Measurements from ENCODE around the gene SPATA31D3. TPM values are rescaled to one million over a fixed set of nuclear protein-coding genes. Genes with fewer than 3 reads are reported as not detected.
"Not testable (repeated sequence)": the region's sequence is repeated elsewhere in the genome, so short reads cannot be mapped to it uniquely, and the experiment has no call there.

Gene SPATA31D3
- total and polyA plus RNA-seq, 5 experiments from 2014 or later: not detected

GRCh38 chr9:81984928-81985327 is 41.6 kb downstream of the SPATA31D3 start:
- no peak for DNase-seq
- Mint-ChIP-seq H3K27ac (no peak overlapping the region), H3K9me3 (peaks cover 0 to 4% (median 0%) of the 10 kb centered on the region in 9 donors), H3K36me3 (no peaks in the 10 kb centered on the region), H3K4me3 (no peak overlapping the region), H3K4me1 (peaks cover 0 to 6% (median 0%) of the 10 kb centered on the region in 4 donors), H3K27me3 (peaks cover 0 to 4% (median 0%) of the 10 kb centered on the region in 5 donors)
- no peak for ATAC-seq
- POLR2A ChIA-PET: no interaction called here

GRCh38 chr9:81986051-81986450 is 42.8 kb downstream of the SPATA31D3 start:
- Mint-ChIP-seq H3K4me3 (no peak overlapping the region), H3K27me3 (peaks cover 0 to 4% (median under 1%) of the 10 kb centered on the region in 5 donors), H3K36me3 (no peaks in the 10 kb centered on the region), H3K27ac (no peak overlapping the region), H3K4me1 (peaks cover 0 to 6% (median 0%) of the 10 kb centered on the region in 4 donors), H3K9me3 (peaks cover 0 to 5% (median under 1%) of the 10 kb centered on the region in 9 donors)
- POLR2A ChIA-PET: no interaction called here
- DNase-seq (no peak), ATAC-seq (no peak)

GRCh38 chr9:81988472-81988871 is 45.2 kb downstream of the SPATA31D3 start, which contains the start of gene SPATA31D1:
TSS of gene SPATA31D1 (plus strand) at chr9:81988772. CDS start at chr9:81988819, 47 bp downstream.
- H3K36me3 Mint-ChIP-seq, H3K27me3 Mint-ChIP-seq, H3K27ac Mint-ChIP-seq, ATAC-seq, H3K4me1 Mint-ChIP-seq, DNase-seq, POLR2A ChIA-PET, H3K4me3 Mint-ChIP-seq: not testable (repeated sequence)
- H3K9me3 Mint-ChIP-seq: peaks cover 0 to 18% (median 4%) of the 10 kb centered on the region in 9 donors

- H3K4me3 Mint-ChIP-seq: no peak overlapping the region
- peaks cover 0 to 2% (median 0%) of the 10 kb centered on the region in 3 donors for H3K36me3 Mint-ChIP-seq
- H3K27me3 Mint-ChIP-seq: peaks cover 0 to 5% (median 1%) of the 10 kb centered on the region in 5 donors
- peaks cover 0 to 26% (median 4%) of the 10 kb centered on the region in 9 donors for H3K9me3 Mint-ChIP-seq
- no peak overlapping the region for H3K27ac Mint-ChIP-seq
- ATAC-seq (no peak), DNase-seq (no peak)
- H3K4me1 Mint-ChIP-seq: no peaks in the 10 kb centered on the region
- POLR2A ChIA-PET: no interaction called here
Observed at GRCh38 chr9:81989700-81990099, 46.4 kb downstream of the SPATA31D3 start.

GRCh38 chr9:81993656-81994055 is 50.4 kb downstream of the SPATA31D3 start:
- Mint-ChIP-seq H3K27ac (no peak overlapping the region), H3K4me3 (no peak overlapping the region), H3K27me3 (peaks cover 0 to 5% (median 1%) of the 10 kb centered on the region in 5 donors), H3K36me3 (peaks cover 0 to 2% (median 0%) of the 10 kb centered on the region in 3 donors), H3K4me1 (no peaks in the 10 kb centered on the region), H3K9me3 (peaks cover 0 to 38% (median 5%) of the 10 kb centered on the region in 9 donors)
- DNase-seq (no peak), ATAC-seq (no peak)
- POLR2A ChIA-PET: no interaction called here

Other genes with a start within 250 kb of the SPATA31D3 start
- gene SPATA31D4, start 15.1 kb upstream of the SPATA31D3 start, total RNA-seq: not detected
- not detected for gene SPATA31D4, start 15.1 kb upstream of the SPATA31D3 start, polyA plus RNA-seq
- gene SPATA31D1, start 45.3 kb downstream of the SPATA31D3 start, total RNA-seq: not detected
- gene SPATA31D1, start 45.3 kb downstream of the SPATA31D3 start, polyA plus RNA-seq: not detected

Data from naive thymus-derived CD8-positive, alpha-beta T cell (primary cell).